GM12878 (cell line): Measurements from ENCODE around the gene HYAL1. TPM values are rescaled to one million over a fixed set of nuclear protein-coding genes. Genes with fewer than 3 reads are reported as not detected.

ENCODE experiments used
- BHLHE40 ChIP-seq, 2 experiments: fragments of 450-650 bp in 1 of 2; IDR thresholded peaks; 2 replicates each; pipeline ENCODE4 v1.6.1; 2011 to 2017; ENCODE audit warnings: low read depth in 2 of 2, borderline replicate concordance in 1 of 2, improper control_type of control experiment in 1 of 2, low read length in 1 of 2, mild to moderate bottlenecking in 1 of 2
- ETV6 ChIP-seq, 2 experiments: fragments of 450-650 bp in 1 of 2; IDR thresholded peaks in 1 of 2; conservative IDR thresholded peaks in 1 of 2; 2 replicates each; pipeline ENCODE4 v1.6.1; 2014; ENCODE audit warnings: antibody characterized with exemption in 1 of 2, borderline replicate concordance in 1 of 2, low read depth in 1 of 2, mild to moderate bottlenecking in 1 of 2, moderate library complexity in 1 of 2
- FOS ChIP-seq: IDR thresholded peaks from 3 replicates; pipeline ENCODE4 v1.6.1; 2011; ENCODE audit warnings: borderline replicate concordance; ENCODE audit not compliant: insufficient read length; ENCODE audit errors: extremely low read depth
- HDAC2 ChIP-seq: fragments of 200-600 bp; sonication (generic); IDR thresholded peaks from 2 replicates; pipeline ENCODE4 v1.6.1; 2017
- HDAC6 ChIP-seq: fragments of 200-600 bp; sonication (generic); IDR thresholded peaks from one replicate; pipeline ENCODE4 v1.8.0; 2017; ENCODE audit warnings: antibody characterized with exemption; ENCODE audit not compliant: unreplicated experiment
- MTA3 ChIP-seq: IDR thresholded peaks from 2 replicates; pipeline ENCODE4 v1.6.1; 2012; ENCODE audit warnings: low read length, inconsistent platforms, borderline replicate concordance
- MXI1 ChIP-seq: fragments of 150-350 bp; IDR thresholded peaks from 2 replicates; pipeline ENCODE4 v1.6.1; 2011; ENCODE audit warnings: low read depth, mild to moderate bottlenecking, inconsistent platforms, low read length, improper control_type of control experiment
- NR2F1 ChIP-seq: fragments of 450-650 bp; conservative IDR thresholded peaks from 2 replicates; pipeline ENCODE4 v1.6.1; 2017; ENCODE audit warnings: mild to moderate bottlenecking
- NRF1 ChIP-seq: conservative IDR thresholded peaks from 2 replicates; pipeline ENCODE4 v1.6.1; 2011; ENCODE audit warnings: mild to moderate bottlenecking, low read depth, low read length, improper control_type of control experiment
- WRNIP1 ChIP-seq: IDR thresholded peaks from 2 replicates; pipeline ENCODE4 v1.6.1; 2011; ENCODE audit warnings: low read depth, low read length, improper control_type of control experiment, borderline replicate concordance
- ZNF217 ChIP-seq: fragments of 450-650 bp; IDR thresholded peaks from 2 replicates; pipeline ENCODE4 v1.6.1; 2017; ENCODE audit warnings: antibody characterized with exemption, mild to moderate bottlenecking
- ZSCAN29 ChIP-seq: fragments of 450-650 bp; IDR thresholded peaks from 2 replicates; pipeline ENCODE4 v1.6.1; 2017; ENCODE audit warnings: mild to moderate bottlenecking, moderate library complexity
- polyA plus RNA-seq, 11 experiments: library from polyadenylated mRNA; depleted of rRNA in 4 of 11; unstranded in 6 of 11; stranded (reverse) in 5 of 11; fragments of >200 nt; fragmentation: Nextera tagmentation in 4 of 11; fragmentation: Illumina TruSeq in 1 of 11; extraction: Ambion mirVana in 4 of 11; extraction: Trizol in 1 of 11; gene quantifications; 1 replicate in 1 of 11; 2 replicates in 10 of 11; pipeline versions ENCODE4 v1.2.1 to v1.2.3, GENCODE V29; 2011 to 2016; ENCODE audit warnings: inconsistent platforms in 2 of 11, missing spikeins in 2 of 11, low read depth in 1 of 11
- total RNA-seq, 4 experiments: library from RNA; depleted of rRNA in 3 of 4; stranded (reverse); fragments of >200 nt in 3 of 4; fragmentation: Illumina TruSeq in 1 of 4; extraction: Trizol in 1 of 4; gene quantifications; 2 replicates each; pipeline versions ENCODE4 v1.2.1 to v1.2.3, GENCODE V29; 2013 to 2021
- TF ChIP-seq, protein P1 (sequence below): fragments of 450-650 bp; formaldehyde crosslinking; IDR thresholded peaks from 2 replicates; pipeline ENCODE4 v1.4.0; 2022; ENCODE audit warnings: mild to moderate bottlenecking, moderate library complexity
- TF ChIP-seq, protein P2 (sequence below): fragments of 450-650 bp; IDR thresholded peaks from 2 replicates; pipeline ENCODE4 v1.6.1; 2017; ENCODE audit warnings: mild to moderate bottlenecking, moderate library complexity
- TF ChIP-seq, protein P3 (sequence below): IDR thresholded peaks from 2 replicates; pipeline ENCODE4 v1.6.1; 2012; ENCODE audit warnings: mild to moderate bottlenecking, low read depth, low read length
- TF ChIP-seq, protein P4 (sequence below): IDR thresholded peaks from 2 replicates; pipeline ENCODE4 v1.6.1; 2011; ENCODE audit warnings: borderline replicate concordance, low read depth, mild to moderate bottlenecking, moderate library complexity, mixed read lengths, low read length; ENCODE audit not compliant: insufficient read depth; ENCODE audit errors: extremely low read length

HYAL1 gene
- total and polyA plus RNA-seq, 10 of the 15 experiments (the other 5 are each of a cell fraction or from before 2014, with no cell fraction given): 0.04 to 0.55 (median 0.18) TPM; not detected in 2

DNA sequence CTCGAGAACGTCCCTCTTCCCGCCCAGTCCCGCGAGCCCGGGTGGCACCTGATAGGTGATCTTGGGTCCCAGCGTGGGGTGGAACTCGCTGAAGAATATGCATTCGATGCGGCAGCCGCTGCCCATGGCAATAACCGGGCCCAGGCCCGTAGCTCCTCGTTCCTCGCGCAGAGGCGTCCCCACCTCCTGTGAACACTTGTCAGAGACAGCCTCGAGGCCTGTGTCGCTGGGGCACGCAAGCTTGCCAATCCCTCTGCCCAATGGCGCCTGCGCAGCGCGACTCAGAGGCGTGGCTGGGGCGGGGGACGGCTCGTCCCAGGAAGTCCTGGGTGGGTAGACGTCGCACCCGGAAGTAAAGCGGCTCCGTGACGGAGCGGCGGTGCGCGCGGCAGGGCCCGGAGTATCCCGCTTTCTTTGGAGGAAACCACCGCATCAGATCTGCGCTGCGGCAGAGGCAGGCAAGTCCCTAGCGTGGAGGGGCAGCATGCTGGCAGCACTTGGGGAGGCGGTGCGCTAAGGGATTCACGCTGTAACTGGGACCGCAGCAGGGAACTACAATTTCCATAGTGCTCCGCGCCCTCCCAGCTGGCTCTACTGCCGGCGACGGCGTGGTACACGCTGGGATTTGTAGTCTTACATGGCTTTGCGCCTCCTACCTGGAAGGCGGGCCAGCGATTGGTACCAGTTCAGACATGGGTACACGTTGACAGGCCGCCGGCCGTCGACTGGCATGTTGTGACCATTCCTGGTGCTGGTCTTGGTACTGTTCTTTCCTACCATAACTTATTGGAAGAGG, 47.4 kb upstream of the HYAL1 start, which contains the start of the genes CYB561D2 and NPRL2 (continued):
- TF ChIP-seq BHLHE40 (IDR thresholded peaks at IDR 0.05; ENCODE audit: borderline replicate concordance in 1 of 2, low read depth in 2 of 2, low read length in 1 of 2) (peak in 1 of 2 experiments; percentile 27; a peak in 1 of 4 replicates), NR2F1 (no peak), HDAC6 (no peak), WRNIP1 (no peak), NRF1 (peak; percentile 83), MXI1 (peak; percentile 72), ETV6 (conservative IDR thresholded peaks at IDR 0.05 in 1 of 2, IDR thresholded peaks at IDR 0.05 in 1 of 2; ENCODE audit: borderline replicate concordance in 1 of 2, low read depth in 1 of 2) (0 out of 4 replicates have a peak, but pooled peaks of 1 of the 2 experiments have one; percentile 27), HDAC2 (no peak), ZSCAN29 (no peak), MTA3 (no peak), FOS (no peak), ZNF217 (no peak)
- TF ChIP-seq, protein P1, sequence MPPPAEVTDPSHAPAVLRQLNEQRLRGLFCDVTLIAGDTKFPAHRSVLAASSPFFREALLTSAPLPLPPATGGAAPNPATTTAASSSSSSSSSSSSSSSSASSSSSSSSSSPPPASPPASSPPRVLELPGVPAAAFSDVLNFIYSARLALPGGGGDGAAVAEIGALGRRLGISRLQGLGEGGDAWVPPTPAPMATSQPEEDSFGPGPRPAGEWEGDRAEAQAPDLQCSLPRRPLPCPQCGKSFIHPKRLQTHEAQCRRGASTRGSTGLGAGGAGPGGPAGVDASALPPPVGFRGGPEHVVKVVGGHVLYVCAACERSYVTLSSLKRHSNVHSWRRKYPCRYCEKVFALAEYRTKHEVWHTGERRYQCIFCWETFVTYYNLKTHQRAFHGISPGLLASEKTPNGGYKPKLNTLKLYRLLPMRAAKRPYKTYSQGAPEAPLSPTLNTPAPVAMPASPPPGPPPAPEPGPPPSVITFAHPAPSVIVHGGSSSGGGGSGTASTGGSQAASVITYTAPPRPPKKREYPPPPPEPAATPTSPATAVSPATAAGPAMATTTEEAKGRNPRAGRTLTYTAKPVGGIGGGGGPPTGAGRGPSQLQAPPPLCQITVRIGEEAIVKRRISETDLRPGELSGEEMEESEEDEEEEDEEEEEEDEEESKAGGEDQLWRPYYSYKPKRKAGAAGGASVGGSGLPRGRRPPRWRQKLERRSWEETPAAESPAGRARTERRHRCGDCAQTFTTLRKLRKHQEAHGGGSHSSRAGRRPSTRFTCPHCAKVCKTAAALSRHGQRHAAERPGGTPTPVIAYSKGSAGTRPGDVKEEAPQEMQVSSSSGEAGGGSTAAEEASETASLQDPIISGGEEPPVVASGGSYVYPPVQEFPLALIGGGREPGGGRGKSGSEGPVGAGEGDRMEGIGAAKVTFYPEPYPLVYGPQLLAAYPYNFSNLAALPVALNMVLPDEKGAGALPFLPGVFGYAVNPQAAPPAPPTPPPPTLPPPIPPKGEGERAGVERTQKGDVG (CRISPR knock-in tag): no peak
- TF ChIP-seq, protein P2, sequence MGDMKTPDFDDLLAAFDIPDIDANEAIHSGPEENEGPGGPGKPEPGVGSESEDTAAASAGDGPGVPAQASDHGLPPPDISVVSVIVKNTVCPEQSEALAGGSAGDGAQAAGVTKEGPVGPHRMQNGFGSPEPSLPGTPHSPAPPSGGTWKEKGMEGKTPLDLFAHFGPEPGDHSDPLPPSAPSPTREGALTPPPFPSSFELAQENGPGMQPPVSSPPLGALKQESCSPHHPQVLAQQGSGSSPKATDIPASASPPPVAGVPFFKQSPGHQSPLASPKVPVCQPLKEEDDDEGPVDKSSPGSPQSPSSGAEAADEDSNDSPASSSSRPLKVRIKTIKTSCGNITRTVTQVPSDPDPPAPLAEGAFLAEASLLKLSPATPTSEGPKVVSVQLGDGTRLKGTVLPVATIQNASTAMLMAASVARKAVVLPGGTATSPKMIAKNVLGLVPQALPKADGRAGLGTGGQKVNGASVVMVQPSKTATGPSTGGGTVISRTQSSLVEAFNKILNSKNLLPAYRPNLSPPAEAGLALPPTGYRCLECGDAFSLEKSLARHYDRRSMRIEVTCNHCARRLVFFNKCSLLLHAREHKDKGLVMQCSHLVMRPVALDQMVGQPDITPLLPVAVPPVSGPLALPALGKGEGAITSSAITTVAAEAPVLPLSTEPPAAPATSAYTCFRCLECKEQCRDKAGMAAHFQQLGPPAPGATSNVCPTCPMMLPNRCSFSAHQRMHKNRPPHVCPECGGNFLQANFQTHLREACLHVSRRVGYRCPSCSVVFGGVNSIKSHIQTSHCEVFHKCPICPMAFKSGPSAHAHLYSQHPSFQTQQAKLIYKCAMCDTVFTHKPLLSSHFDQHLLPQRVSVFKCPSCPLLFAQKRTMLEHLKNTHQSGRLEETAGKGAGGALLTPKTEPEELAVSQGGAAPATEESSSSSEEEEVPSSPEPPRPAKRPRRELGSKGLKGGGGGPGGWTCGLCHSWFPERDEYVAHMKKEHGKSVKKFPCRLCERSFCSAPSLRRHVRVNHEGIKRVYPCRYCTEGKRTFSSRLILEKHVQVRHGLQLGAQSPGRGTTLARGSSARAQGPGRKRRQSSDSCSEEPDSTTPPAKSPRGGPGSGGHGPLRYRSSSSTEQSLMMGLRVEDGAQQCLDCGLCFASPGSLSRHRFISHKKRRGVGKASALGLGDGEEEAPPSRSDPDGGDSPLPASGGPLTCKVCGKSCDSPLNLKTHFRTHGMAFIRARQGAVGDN: peak; percentile 99
- TF ChIP-seq, protein P3, sequence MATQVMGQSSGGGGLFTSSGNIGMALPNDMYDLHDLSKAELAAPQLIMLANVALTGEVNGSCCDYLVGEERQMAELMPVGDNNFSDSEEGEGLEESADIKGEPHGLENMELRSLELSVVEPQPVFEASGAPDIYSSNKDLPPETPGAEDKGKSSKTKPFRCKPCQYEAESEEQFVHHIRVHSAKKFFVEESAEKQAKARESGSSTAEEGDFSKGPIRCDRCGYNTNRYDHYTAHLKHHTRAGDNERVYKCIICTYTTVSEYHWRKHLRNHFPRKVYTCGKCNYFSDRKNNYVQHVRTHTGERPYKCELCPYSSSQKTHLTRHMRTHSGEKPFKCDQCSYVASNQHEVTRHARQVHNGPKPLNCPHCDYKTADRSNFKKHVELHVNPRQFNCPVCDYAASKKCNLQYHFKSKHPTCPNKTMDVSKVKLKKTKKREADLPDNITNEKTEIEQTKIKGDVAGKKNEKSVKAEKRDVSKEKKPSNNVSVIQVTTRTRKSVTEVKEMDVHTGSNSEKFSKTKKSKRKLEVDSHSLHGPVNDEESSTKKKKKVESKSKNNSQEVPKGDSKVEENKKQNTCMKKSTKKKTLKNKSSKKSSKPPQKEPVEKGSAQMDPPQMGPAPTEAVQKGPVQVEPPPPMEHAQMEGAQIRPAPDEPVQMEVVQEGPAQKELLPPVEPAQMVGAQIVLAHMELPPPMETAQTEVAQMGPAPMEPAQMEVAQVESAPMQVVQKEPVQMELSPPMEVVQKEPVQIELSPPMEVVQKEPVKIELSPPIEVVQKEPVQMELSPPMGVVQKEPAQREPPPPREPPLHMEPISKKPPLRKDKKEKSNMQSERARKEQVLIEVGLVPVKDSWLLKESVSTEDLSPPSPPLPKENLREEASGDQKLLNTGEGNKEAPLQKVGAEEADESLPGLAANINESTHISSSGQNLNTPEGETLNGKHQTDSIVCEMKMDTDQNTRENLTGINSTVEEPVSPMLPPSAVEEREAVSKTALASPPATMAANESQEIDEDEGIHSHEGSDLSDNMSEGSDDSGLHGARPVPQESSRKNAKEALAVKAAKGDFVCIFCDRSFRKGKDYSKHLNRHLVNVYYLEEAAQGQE: no peak
- TF ChIP-seq, protein P4, sequence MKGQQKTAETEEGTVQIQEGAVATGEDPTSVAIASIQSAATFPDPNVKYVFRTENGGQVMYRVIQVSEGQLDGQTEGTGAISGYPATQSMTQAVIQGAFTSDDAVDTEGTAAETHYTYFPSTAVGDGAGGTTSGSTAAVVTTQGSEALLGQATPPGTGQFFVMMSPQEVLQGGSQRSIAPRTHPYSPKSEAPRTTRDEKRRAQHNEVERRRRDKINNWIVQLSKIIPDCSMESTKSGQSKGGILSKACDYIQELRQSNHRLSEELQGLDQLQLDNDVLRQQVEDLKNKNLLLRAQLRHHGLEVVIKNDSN: no peak
